ENCODE results near the gene CENPX. TPM values are rescaled to one million over a fixed set of nuclear protein-coding genes. Genes with fewer than 3 reads are reported as not detected.

The CENPX gene
- total and polyA plus RNA-seq, 2 experiments from 2014 or later: 58.2 to 83.2 TPM

DNA sequence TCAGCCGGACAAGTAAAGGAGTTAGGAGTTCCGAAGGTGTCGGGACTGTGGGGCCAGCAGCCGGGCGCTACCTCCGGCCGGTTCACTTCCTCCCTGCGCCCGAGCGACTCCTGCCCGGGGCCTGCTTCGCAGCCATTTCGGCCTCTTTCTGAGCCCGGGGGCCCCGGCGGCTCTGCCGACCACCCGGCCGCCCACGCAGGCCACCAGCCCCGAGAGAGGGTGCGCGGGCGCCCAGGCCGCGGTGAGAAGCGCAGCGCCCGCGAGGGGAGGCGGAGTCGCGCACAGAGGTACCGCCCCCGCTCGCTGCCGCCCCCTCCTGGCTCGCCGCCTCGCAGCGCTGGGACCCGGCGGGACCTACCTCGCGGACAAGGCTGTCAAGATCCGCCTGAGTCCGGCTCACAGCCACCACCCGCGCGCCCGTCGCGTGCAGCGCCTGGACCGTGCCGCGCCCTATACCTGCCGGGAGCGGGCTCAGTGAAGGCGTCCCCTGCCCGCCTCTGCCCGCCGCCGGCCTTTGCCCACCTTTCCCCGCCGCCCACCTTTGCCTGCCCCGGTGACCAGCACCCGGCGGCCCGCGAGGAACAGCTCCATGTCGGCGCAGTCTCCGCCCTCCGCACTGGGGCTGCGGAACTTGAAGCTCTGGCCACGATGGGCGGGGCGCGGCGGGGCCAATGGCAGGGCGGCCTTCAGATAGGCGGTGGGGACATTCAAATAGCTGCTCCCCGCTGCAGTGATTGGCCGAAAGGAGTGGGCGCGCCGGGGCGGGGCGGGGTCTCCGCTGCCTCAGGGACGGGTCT is 14.6 kb upstream of the CENPX start, which contains the start of gene DCXR:
TSS of gene DCXR (minus strand) at position 606 of the 797 bp plus-strand sequence. CDS start at position 591, 15 bp downstream.
- Histone ChIP-seq H3K4me3 (peak within 1 kb of the TSS; percentile 70), H3K27me3 (no peaks in the 10 kb centered on the region), H2AFZ (peak within 1 kb of the TSS; percentile 67), H3K9me2 (replicated peaks; ENCODE audit: insufficient read depth) (no peaks in the 10 kb centered on the region), H3K4me1 (ENCODE audit: insufficient read depth) (peaks cover 11% of the 10 kb centered on the region), H3K79me2 (peaks cover 11% of the 10 kb centered on the region), H3K27ac (peak within 1 kb of the TSS; percentile 98), H3K4me2 (peak within 1 kb of the TSS; percentile 98), H4K20me1 (ENCODE audit: insufficient read depth, poor library complexity, severe bottlenecking) (no peaks in the 10 kb centered on the region), H3K36me3 (replicated peaks; ENCODE audit: insufficient read depth, low read depth) (no peaks in the 10 kb centered on the region), H3K9me3 (ENCODE audit: low read depth) (no peaks in the 10 kb centered on the region)
- peak; percentile 98 for DNase-seq (ENCODE audit: low spot score)
- TF ChIP-seq EZH2 (IDR thresholded peaks at IDR 0.05; ENCODE audit: borderline replicate concordance): no peak
- TF ChIP-seq, protein P1, sequence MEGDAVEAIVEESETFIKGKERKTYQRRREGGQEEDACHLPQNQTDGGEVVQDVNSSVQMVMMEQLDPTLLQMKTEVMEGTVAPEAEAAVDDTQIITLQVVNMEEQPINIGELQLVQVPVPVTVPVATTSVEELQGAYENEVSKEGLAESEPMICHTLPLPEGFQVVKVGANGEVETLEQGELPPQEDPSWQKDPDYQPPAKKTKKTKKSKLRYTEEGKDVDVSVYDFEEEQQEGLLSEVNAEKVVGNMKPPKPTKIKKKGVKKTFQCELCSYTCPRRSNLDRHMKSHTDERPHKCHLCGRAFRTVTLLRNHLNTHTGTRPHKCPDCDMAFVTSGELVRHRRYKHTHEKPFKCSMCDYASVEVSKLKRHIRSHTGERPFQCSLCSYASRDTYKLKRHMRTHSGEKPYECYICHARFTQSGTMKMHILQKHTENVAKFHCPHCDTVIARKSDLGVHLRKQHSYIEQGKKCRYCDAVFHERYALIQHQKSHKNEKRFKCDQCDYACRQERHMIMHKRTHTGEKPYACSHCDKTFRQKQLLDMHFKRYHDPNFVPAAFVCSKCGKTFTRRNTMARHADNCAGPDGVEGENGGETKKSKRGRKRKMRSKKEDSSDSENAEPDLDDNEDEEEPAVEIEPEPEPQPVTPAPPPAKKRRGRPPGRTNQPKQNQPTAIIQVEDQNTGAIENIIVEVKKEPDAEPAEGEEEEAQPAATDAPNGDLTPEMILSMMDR (IDR thresholded peaks at IDR 0.05; ENCODE audit: poor library complexity): peak; percentile 83
- 2% methylated on average over 32 of the region's 92 CpGs for WGBS (ENCODE audit: low lambda C conversion rate, missing lambda C conversion rate)

DNA sequence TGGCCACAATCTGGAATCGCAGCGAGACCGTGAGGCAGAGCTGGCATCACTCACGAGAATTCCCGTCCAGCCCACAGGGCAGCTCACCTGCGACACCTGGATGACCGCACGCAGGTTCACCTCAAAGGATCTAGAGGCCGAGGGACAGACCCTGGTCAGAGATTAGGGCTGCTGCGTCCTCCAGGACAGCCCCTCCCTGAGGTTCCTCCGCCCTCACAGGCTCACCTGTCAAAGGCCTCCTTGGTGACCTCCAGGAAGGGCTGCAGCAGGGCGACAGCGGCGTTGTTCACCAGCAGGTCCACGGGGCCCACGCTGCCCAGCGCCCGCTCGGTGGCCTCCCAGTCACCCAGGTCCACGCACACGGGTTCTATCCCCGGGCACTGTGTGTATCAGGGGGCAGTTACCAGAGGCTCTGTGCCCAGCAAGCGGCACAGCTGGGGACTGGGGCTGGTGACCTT is 14.0 kb upstream of the CENPX start:
- no peaks in the 10 kb centered on the region for H3K27me3 ChIP-seq
- no peaks in the 10 kb centered on the region for H3K9me2 ChIP-seq (replicated peaks; ENCODE audit: insufficient read depth)
- 49% methylated on average over 23 of the region's 23 CpGs for WGBS (ENCODE audit: low lambda C conversion rate, missing lambda C conversion rate)
- peak overlapping the region; percentile 62 for H3K4me3 ChIP-seq
- TF ChIP-seq, protein P1 (IDR thresholded peaks at IDR 0.05; ENCODE audit: poor library complexity): no peak
- peak overlapping the region; percentile 98 for H3K4me2 ChIP-seq
- DNase-seq (ENCODE audit: low spot score): no peak
- H3K9me3 ChIP-seq (ENCODE audit: low read depth): no peaks in the 10 kb centered on the region
- peak overlapping the region; percentile 38 for H2AFZ ChIP-seq
- no peaks in the 10 kb centered on the region for H3K36me3 ChIP-seq (replicated peaks; ENCODE audit: insufficient read depth, low read depth)
- peaks cover 15% of the 10 kb centered on the region for H3K4me1 ChIP-seq (ENCODE audit: insufficient read depth)
- no peaks in the 10 kb centered on the region for H4K20me1 ChIP-seq (ENCODE audit: insufficient read depth, poor library complexity, severe bottlenecking)
- peaks cover 11% of the 10 kb centered on the region for H3K79me2 ChIP-seq
- H3K27ac ChIP-seq: peak overlapping the region; percentile 98

DNA sequence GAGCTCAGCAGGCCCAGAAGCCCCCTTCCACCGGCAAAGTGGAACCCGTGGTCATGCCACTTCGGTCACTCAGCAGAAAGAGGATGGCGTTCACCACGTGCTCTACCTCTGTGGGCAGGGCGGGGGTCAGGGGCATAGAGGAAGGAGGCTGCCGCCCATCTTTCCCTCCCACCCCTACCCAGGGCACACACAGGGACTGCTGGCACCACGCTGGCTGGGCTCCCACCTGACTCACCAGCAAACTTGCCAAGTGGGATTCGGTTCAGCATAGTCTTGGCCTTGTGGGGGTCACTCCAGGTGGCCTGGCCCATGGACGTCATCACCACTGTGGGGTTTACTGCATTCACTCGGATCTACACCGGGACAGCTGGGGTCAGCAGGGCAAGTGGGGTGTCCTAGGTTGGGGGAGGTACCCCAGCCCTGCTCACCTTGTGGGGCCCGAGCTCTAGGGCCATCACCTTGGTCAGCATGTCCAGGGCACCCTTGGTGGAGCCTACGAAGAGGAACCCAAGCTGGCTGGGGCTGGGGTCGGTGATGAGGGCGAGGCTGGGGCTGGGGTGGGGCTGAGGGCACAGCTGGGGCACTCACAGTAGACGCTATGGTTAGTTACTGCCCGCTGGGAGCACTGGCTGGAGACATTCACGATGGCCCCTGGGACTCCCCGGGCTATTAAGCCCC is 13.4 kb upstream of the CENPX start:
- Histone ChIP-seq H3K79me2 (peaks cover 11% of the 10 kb centered on the region), H4K20me1 (ENCODE audit: insufficient read depth, poor library complexity, severe bottlenecking) (no peaks in the 10 kb centered on the region), H3K4me1 (ENCODE audit: insufficient read depth) (peaks cover 15% of the 10 kb centered on the region), H3K9me3 (ENCODE audit: low read depth) (no peaks in the 10 kb centered on the region), H3K36me3 (replicated peaks; ENCODE audit: insufficient read depth, low read depth) (no peaks in the 10 kb centered on the region), H3K4me3 (no peak overlapping the region), H3K4me2 (peak overlapping the region; percentile 98), H3K27me3 (no peaks in the 10 kb centered on the region), H3K27ac (no peak overlapping the region), H3K9me2 (replicated peaks; ENCODE audit: insufficient read depth) (no peaks in the 10 kb centered on the region), H2AFZ (no peak overlapping the region)
- DNase-seq (ENCODE audit: low spot score): no peak
- no peak for TF ChIP-seq EZH2 (IDR thresholded peaks at IDR 0.05; ENCODE audit: borderline replicate concordance)
- WGBS (ENCODE audit: low lambda C conversion rate, missing lambda C conversion rate): 93% methylated on average over 19 of the region's 20 CpGs

DNA sequence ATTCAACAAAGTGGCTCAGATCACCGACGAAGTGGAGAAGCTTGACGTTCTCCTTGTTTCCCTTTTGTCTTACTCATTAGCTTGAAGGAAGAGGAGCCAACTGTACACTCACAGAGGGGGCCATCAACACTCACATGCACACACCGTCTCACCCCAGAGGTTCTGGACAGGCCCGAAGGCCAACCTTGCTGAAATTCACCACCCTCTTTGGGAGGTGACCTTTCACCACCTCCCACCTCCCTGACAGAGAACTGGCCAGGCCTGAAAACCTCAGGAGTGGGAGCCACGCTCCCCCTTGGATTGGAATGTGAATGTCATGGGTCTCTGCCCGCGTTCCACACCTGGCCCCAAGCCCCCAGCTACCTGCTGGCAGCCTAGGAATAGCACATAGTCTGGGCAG is 12.8 kb upstream of the CENPX start:
- Histone ChIP-seq H3K79me2 (peaks cover 11% of the 10 kb centered on the region), H2AFZ (no peak overlapping the region), H3K4me1 (ENCODE audit: insufficient read depth) (peaks cover 15% of the 10 kb centered on the region), H3K9me3 (ENCODE audit: low read depth) (no peaks in the 10 kb centered on the region), H4K20me1 (ENCODE audit: insufficient read depth, poor library complexity, severe bottlenecking) (no peaks in the 10 kb centered on the region), H3K4me2 (no peak overlapping the region), H3K4me3 (no peak overlapping the region), H3K27ac (no peak overlapping the region), H3K9me2 (replicated peaks; ENCODE audit: insufficient read depth) (no peaks in the 10 kb centered on the region), H3K27me3 (no peaks in the 10 kb centered on the region), H3K36me3 (replicated peaks; ENCODE audit: insufficient read depth, low read depth) (no peaks in the 10 kb centered on the region)
- TF ChIP-seq EZH2 (IDR thresholded peaks at IDR 0.05; ENCODE audit: borderline replicate concordance) (no peak), EZH2phosphoT487 (IDR thresholded peaks at IDR 0.05; ENCODE audit: low read depth, severe bottlenecking, unreplicated experiment) (no peak)
- TF ChIP-seq, protein P1 (IDR thresholded peaks at IDR 0.05; ENCODE audit: poor library complexity): no peak
- 95% methylated on average over 8 of the region's 8 CpGs for WGBS (ENCODE audit: low lambda C conversion rate, missing lambda C conversion rate)
- DNase-seq (ENCODE audit: low spot score): no peak
